ENCODE measurements around the gene PIAS3.
"Not testable (repeated sequence)": the region's sequence is repeated elsewhere in the genome, so short reads cannot be mapped to it uniquely, and the experiment has no call there.

The PIAS3 gene

GRCh38 chr1:145877923-145878486 lies 19.1 kb upstream of the PIAS3 start:
- DNase-seq (ENCODE audit: low read depth in 2 of 2, low spot score in 1 of 2), result no peak

- DNase-seq (ENCODE audit: low read depth in 2 of 2, low spot score in 1 of 2), result no peak
Observed at GRCh38 chr1:145874646-145875045, 15.8 kb upstream of the PIAS3 start.

- DNase-seq (ENCODE audit: low read depth in 2 of 2, low spot score in 1 of 2), result peak in 1 of 2 donors; percentile 10
Observed at GRCh38 chr1:145871994-145872924, 13.4 kb upstream of the PIAS3 start.

GRCh38 chr1:145868232-145868631 lies 9.4 kb upstream of the PIAS3 start:
- DNase-seq (ENCODE audit: low read depth in 2 of 2, low spot score in 1 of 2), result no peak

GRCh38 chr1:145863282-145864018 lies 4.6 kb upstream of the PIAS3 start:
- DNase-seq (ENCODE audit: low read depth in 2 of 2, low spot score in 1 of 2), result no peak

GRCh38 chr1:145859491-145860023 lies 676 bp upstream of the PIAS3 start:
- DNase-seq (ENCODE audit: low read depth in 2 of 2, low spot score in 1 of 2), result peak; percentile 30 to 60

GRCh38 chr1:145858238-145858900 lies 512 bp downstream of the PIAS3 start:
- DNase-seq (ENCODE audit: low read depth in 2 of 2, low spot score in 1 of 2), result peak; percentile 31 to 43

GRCh38 chr1:145857170-145857569 lies 1.7 kb downstream of the PIAS3 start:
- DNase-seq (ENCODE audit: low read depth in 2 of 2, low spot score in 1 of 2), result no peak

GRCh38 chr1:145855426-145855948 lies 3.4 kb downstream of the PIAS3 start:
- DNase-seq (ENCODE audit: low read depth in 2 of 2, low spot score in 1 of 2), result no peak

GRCh38 chr1:145849356-145850160 lies 9.3 kb downstream of the PIAS3 start:
- DNase-seq (ENCODE audit: low read depth in 2 of 2, low spot score in 1 of 2), result no peak

- DNase-seq (ENCODE audit: low read depth in 2 of 2, low spot score in 1 of 2), result no peak
Observed at GRCh38 chr1:145847827-145848226, 11.1 kb downstream of the PIAS3 start.

GRCh38 chr1:145846201-145846612 lies 12.7 kb downstream of the PIAS3 start:
- DNase-seq (ENCODE audit: low read depth in 2 of 2, low spot score in 1 of 2), result no peak

GRCh38 chr1:145845514-145846161 lies 13.2 kb downstream of the PIAS3 start, which contains the start of gene NUDT17:
Gene NUDT17, plus strand, starts transcription at chr1:145845630. Its CDS starts 11 bp downstream, at chr1:145845641.
- DNase-seq (ENCODE audit: low read depth in 2 of 2, low spot score in 1 of 2), result peak; percentile 53 to 56

- DNase-seq (ENCODE audit: low read depth in 2 of 2, low spot score in 1 of 2), result no peak
Observed at GRCh38 chr1:145845144-145845513, 13.8 kb downstream of the PIAS3 start.

- DNase-seq (ENCODE audit: low read depth in 2 of 2, low spot score in 1 of 2), result no peak
Observed at GRCh38 chr1:145843031-145843430, 15.8 kb downstream of the PIAS3 start.

GRCh38 chr1:145837656-145838055 lies 21.2 kb downstream of the PIAS3 start:
- no peak for DNase-seq (ENCODE audit: low read depth in 2 of 2, low spot score in 1 of 2)

- not testable (repeated sequence) for DNase-seq (ENCODE audit: low read depth in 2 of 2, low spot score in 1 of 2)
Observed at GRCh38 chr1:145830810-145831209, 28.1 kb downstream of the PIAS3 start.

GRCh38 chr1:145828367-145829026 lies 30.4 kb downstream of the PIAS3 start:
- no peak for DNase-seq (ENCODE audit: low read depth in 2 of 2, low spot score in 1 of 2)

GRCh38 chr1:145827966-145828365 lies 30.9 kb downstream of the PIAS3 start:
- no peak for DNase-seq (ENCODE audit: low read depth in 2 of 2, low spot score in 1 of 2)
